Measurements from ENCODE around the gene HDDC3.

The HDDC3 gene

DNA sequence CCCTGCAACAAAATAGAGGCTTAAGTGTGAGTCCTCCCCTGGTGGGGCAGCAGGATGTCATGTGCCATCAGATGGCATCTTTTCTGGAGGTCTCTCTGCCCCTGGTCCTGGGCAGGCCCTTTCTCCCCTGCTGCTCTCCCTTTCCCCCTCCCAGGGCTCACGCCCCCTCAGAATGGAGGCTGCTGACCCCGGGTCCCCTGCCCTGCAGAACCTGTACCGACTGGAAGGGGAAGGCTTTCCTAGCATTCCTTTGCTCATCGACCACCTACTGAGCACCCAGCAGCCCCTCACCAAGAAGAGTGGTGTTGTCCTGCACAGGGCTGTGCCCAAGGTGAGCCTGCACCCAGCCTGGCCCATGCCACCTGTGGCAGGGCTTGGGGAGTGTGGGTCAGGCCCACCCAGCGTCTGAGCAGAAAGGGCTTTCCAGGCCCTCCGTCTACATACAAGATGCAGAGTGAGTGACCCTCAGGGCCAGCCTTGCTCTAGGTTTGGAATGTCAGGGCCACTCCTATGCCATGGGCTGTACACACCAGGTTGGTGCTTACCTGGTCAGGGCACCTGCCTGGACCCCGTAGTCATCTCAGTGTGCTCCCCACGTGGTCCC lies 40.9 kb downstream of the HDDC3 start:
- no peak overlapping the region for H3K4me3 ChIP-seq (replicated peaks in 1 of 2; ENCODE audit: low read depth in 2 of 2, low read length in 2 of 2)
- DNase-seq (ENCODE audit: low read depth in 2 of 2) = no peak

DNA sequence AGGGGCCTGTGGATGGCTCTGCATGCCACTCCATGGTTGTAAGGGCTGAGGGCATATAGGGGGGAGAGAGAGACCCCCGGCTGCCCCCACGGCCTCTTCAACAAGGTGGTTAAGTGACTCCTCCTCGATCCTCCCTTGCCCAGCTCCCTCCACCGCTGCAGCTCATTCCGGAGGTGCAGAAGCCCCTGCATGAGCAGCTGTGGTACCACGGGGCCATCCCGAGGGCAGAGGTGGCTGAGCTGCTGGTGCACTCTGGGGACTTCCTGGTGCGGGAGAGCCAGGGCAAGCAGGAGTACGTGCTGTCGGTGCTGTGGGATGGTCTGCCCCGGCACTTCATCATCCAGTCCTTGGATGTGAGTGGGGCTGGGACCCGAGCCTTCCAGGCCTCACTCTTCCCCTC lies 41.5 kb downstream of the HDDC3 start:
- TF ChIP-seq, protein P1, sequence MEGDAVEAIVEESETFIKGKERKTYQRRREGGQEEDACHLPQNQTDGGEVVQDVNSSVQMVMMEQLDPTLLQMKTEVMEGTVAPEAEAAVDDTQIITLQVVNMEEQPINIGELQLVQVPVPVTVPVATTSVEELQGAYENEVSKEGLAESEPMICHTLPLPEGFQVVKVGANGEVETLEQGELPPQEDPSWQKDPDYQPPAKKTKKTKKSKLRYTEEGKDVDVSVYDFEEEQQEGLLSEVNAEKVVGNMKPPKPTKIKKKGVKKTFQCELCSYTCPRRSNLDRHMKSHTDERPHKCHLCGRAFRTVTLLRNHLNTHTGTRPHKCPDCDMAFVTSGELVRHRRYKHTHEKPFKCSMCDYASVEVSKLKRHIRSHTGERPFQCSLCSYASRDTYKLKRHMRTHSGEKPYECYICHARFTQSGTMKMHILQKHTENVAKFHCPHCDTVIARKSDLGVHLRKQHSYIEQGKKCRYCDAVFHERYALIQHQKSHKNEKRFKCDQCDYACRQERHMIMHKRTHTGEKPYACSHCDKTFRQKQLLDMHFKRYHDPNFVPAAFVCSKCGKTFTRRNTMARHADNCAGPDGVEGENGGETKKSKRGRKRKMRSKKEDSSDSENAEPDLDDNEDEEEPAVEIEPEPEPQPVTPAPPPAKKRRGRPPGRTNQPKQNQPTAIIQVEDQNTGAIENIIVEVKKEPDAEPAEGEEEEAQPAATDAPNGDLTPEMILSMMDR (IDR thresholded peaks at IDR 0.05; ENCODE audit: low read depth, low read length) = no peak
- no peak for DNase-seq (ENCODE audit: low read depth in 2 of 2)
- no peak overlapping the region for H3K4me3 ChIP-seq (replicated peaks in 1 of 2; ENCODE audit: low read depth in 2 of 2, low read length in 2 of 2)

More for the DNA sequence above, 40.9 kb downstream of the HDDC3 start:
- TF ChIP-seq, protein P1 (IDR thresholded peaks at IDR 0.05; ENCODE audit: low read depth, low read length) = no peak

DNA sequence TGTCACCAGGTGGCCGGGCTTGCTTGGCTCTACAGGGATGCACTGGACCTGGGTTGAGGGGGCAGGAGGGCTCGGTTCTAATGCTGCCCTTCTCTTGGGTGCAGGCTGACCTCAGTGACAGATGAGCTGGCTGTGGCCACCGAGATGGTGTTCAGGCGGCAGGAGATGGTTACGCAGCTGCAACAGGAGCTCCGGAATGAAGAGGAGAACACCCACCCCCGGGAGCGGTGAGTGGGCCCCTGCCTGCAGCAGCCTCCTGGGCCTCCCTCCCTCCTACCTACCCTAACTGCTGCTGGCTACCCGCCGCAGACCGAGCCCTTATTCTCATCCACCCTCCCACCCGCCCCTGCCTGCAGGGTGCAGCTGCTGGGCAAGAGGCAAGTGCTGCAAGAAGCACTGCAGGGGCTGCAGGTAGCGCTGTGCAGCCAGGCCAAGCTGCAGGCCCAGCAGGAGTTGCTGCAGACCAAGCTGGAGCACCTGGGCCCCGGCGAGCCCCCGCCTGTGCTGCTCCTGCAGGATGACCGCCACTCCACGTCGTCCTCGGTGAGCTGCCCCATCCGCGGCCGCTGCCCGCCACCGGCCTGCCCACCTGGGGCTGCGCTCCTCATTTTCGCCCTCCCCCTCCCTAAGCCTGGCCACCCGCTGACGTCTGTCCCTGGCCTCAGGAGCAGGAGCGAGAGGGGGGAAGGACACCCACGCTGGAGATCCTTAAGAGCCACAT lies 42.5 kb downstream of the HDDC3 start:
- H3K4me3 ChIP-seq (replicated peaks in 1 of 2; ENCODE audit: low read depth in 2 of 2, low read length in 2 of 2) = no peak overlapping the region
- TF ChIP-seq, protein P1 (IDR thresholded peaks at IDR 0.05; ENCODE audit: low read depth, low read length) = no peak
- DNase-seq (ENCODE audit: low read depth in 2 of 2) = no peak

DNA sequence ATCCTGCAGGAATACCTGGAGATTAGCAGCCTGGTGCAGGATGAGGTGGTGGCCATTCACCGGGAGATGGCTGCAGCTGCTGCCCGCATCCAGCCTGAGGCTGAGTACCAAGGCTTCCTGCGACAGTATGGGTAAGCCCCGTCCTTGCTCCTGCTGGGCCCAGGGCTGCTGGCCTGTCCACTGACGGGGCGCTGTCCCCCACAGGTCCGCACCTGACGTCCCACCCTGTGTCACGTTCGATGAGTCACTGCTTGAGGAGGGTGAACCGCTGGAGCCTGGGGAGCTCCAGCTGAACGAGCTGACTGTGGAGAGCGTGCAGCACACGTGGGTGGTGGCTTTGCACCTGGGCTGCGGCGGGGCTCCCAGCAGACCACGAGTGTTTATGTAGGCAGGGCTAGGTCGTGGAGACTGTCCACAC lies 43.0 kb downstream of the HDDC3 start:
- TF ChIP-seq, protein P1 (IDR thresholded peaks at IDR 0.05; ENCODE audit: low read depth, low read length) = no peak
- DNase-seq (ENCODE audit: low read depth in 2 of 2) = no peak
- H3K4me3 ChIP-seq (replicated peaks in 1 of 2; ENCODE audit: low read depth in 2 of 2, low read length in 2 of 2) = no peak overlapping the region

DNA sequence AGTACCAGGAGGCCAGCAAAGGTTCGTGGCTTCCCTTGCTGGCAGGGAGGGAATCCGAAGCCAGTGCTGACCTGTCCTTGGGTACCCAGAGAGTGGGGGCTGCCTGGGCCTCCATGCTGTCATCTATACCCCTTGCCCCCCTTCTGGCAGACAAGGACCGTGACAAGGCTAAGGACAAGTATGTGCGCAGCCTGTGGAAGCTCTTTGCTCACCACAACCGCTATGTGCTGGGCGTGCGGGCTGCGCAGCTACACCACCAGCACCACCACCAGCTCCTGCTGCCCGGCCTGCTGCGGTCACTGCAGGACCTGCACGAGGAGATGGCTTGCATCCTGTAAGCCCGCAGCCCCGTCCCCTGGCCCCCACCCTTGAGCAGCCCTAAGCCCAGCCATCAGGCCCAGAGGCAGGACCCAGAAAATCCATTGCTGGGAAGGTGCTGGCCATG lies 45.3 kb downstream of the HDDC3 start:
- no peak for DNase-seq (ENCODE audit: low read depth in 2 of 2)
- no peak overlapping the region for H3K4me3 ChIP-seq (replicated peaks in 1 of 2; ENCODE audit: low read depth in 2 of 2, low read length in 2 of 2)
- TF ChIP-seq, protein P1 (IDR thresholded peaks at IDR 0.05; ENCODE audit: low read depth, low read length) = no peak

DNA sequence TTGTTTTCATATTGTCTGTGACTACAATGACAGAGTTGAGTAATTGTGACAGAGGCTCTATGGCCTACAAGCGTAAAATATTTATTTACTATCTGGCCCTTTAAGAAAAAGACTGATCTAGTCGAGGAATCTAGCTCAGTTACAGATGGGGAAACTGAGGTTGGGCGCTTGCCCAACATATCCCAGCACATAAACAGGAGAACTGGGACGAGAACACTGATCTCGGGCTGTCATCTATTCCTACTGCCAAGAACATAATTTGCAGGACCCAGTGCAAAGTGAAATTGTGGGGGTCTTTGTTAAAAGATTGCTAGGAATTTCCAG lies 46.1 kb downstream of the HDDC3 start:
- TF ChIP-seq, protein P1 (IDR thresholded peaks at IDR 0.05; ENCODE audit: low read depth, low read length) = no peak
- no peak overlapping the region for H3K4me3 ChIP-seq (replicated peaks in 1 of 2; ENCODE audit: low read depth in 2 of 2, low read length in 2 of 2)
- DNase-seq (ENCODE audit: low read depth in 2 of 2) = no peak
